ENCODE measurements around the gene ASPSCR1. TPM values are rescaled to one million over a fixed set of nuclear protein-coding genes. Genes with fewer than 3 reads are reported as not detected.

The ASPSCR1 gene
- total and polyA plus RNA-seq, 10 of the 15 experiments (the other 5 are each of a cell fraction or from before 2014, with no cell fraction given): 1.5 to 48.4 (median 25.4) TPM

- no peak for TF ChIP-seq ZBTB40 (IDR thresholded peaks at IDR 0.05; ENCODE audit: borderline replicate concordance)
- TF ChIP-seq ATF7 (IDR thresholded peaks at IDR 0.05; ENCODE audit: low read depth): no peak
- TF ChIP-seq ZNF622 (IDR thresholded peaks at IDR 0.05): no peak
- TF ChIP-seq E4F1 (IDR thresholded peaks at IDR 0.05; ENCODE audit: borderline replicate concordance, partially characterized antibody): no peak
- TF ChIP-seq SREBF2 (IDR thresholded peaks at IDR 0.05; ENCODE audit: low read length): no peak
- TF ChIP-seq EP300 (IDR thresholded peaks at IDR 0.05; ENCODE audit: borderline replicate concordance in 1 of 2, control insufficient read depth in 1 of 2, low read depth in 2 of 2, low read length in 2 of 2): no peak
- TF ChIP-seq ZNF24 (IDR thresholded peaks at IDR 0.05): no peak
- TF ChIP-seq PML (IDR thresholded peaks at IDR 0.05; ENCODE audit: low read length): no peak
- TF ChIP-seq DPF2 (IDR thresholded peaks at IDR 0.05): no peak
- no peak for TF ChIP-seq SIN3A (IDR thresholded peaks at IDR 0.05; ENCODE audit: low read depth, low read length)
Measured at GRCh38 chr17:82035488-82035887, 58.1 kb downstream of the ASPSCR1 start (continued).
